K562 (cell line): ENCODE measurements around the gene INPP1. TPM values are rescaled to one million over a fixed set of nuclear protein-coding genes. Genes with fewer than 3 reads are reported as not detected.

ENCODE experiments used
- ATAC-seq: fragments of 200-7000 bp; cut with Tn5 transposase; 3 replicates; pipeline ENCODE4 v1.9.1; 2020; ENCODE audit warnings: moderate library complexity
- BruUV-seq: library from RNA; stranded (reverse); fragments of 400-500 nt; replicated peaks from 2 replicates; lab custom pipeline; 2021; lab: Mats Ljungman, UMichigan
- CTCF ChIA-PET: fragments of 300-600 bp; formaldehyde crosslinking; extraction: SDS; loops from one replicate; lab custom pipeline; 2021; ENCODE audit warnings: low intra/inter-chr PET ratio; lab: Yijun Ruan, JAX
- POLR2A ChIA-PET: fragments of 300-600, 350-650 bp; sonication (Branson Sonifier 250); formaldehyde crosslinking; extraction: SDS; loops from one replicate; lab custom pipeline; 2021; ENCODE audit warnings: antibody characterized with exemption, inconsistent platforms; lab: Yijun Ruan, JAX
- DNase-seq, 4 experiments: peaks; one replicate each; pipeline versions ENCODE4 v3.0.0 to v3.0.0-alpha.2; 2011 to 2018; ENCODE audit warnings: low spot score in 3 of 4, mixed read lengths in 3 of 4; ENCODE audit errors: extremely low read depth in 1 of 4
- FAIRE-seq: peaks from 2 replicates; lab custom pipeline; 2011; peaks lifted over from hg19 to GRCh38; lab: Jason Lieb, UNC
- H2AFZ ChIP-seq: 2 replicates; pipeline ENCODE4 v1.6.0; 2011; ENCODE audit warnings: low read depth, low read length, control low read depth, inconsistent platforms
- H3K27ac ChIP-seq: fragments of 200-600 bp; 3 replicates; pipeline ENCODE4 v1.8.0; 2011; ENCODE audit warnings: low read depth, mild to moderate bottlenecking, control low read depth, inconsistent platforms, low read length, moderate library complexity, mixed read lengths; ENCODE audit errors: extremely low read depth
- H3K27me3 ChIP-seq, 2 experiments: fragments of 300-600 bp in 1 of 2; 2 replicates in 1 of 2; 3 replicates in 1 of 2; pipeline versions ENCODE4 v1.6.0 to v1.8.0; 2011; ENCODE audit warnings: inconsistent platforms in 2 of 2, low read length in 2 of 2, mild to moderate bottlenecking in 1 of 2, mixed read lengths in 1 of 2, moderate library complexity in 1 of 2; ENCODE audit not compliant: control insufficient read depth in 2 of 2, insufficient read depth in 2 of 2
- H3K36me3 ChIP-seq: fragments of 300-600 bp; 3 replicates; pipeline ENCODE4 v1.8.0; 2011; ENCODE audit warnings: mild to moderate bottlenecking, low read length, inconsistent platforms; ENCODE audit not compliant: control insufficient read depth, insufficient read depth
- H3K4me1 ChIP-seq, 2 experiments: fragments of 200-600 bp in 1 of 2; replicated peaks in 1 of 2; 2 replicates in 1 of 2; 3 replicates in 1 of 2; pipeline versions ENCODE4 v1.5.1 to v1.8.0; 2011; ENCODE audit warnings: inconsistent platforms in 2 of 2, low read length in 2 of 2, mild to moderate bottlenecking in 1 of 2, mixed read lengths in 1 of 2, moderate library complexity in 1 of 2; ENCODE audit not compliant: control insufficient read depth in 2 of 2, insufficient read depth in 2 of 2
- H3K4me2 ChIP-seq: 2 replicates; pipeline ENCODE4 v1.6.1; 2011; ENCODE audit warnings: low read length, control low read depth, inconsistent platforms, mixed read lengths; ENCODE audit not compliant: insufficient read depth
- H3K4me3 ChIP-seq: fragments of 200-600 bp; sonication (generic), shearing (Covaris generic); 2 replicates; pipeline ENCODE4 v1.5.1; 2016; ENCODE audit warnings: control low read depth, inconsistent platforms
- H3K79me2 ChIP-seq: fragments of 200-600 bp; 3 replicates; pipeline ENCODE4 v1.8.0; 2011; ENCODE audit warnings: low read length, inconsistent platforms; ENCODE audit not compliant: control insufficient read depth, insufficient read depth
- H3K9ac ChIP-seq, 2 experiments: 2 replicates each; pipeline versions ENCODE4 v1.6.0 to v1.6.1; 2011; ENCODE audit warnings: low read depth in 2 of 2, low read length in 2 of 2, control low read depth in 1 of 2, inconsistent platforms in 1 of 2, mild to moderate bottlenecking in 1 of 2, mixed read lengths in 1 of 2; ENCODE audit not compliant: insufficient read depth in 1 of 2
- H3K9me1 ChIP-seq: one replicate; pipeline ENCODE4 v1.6.0; 2011; ENCODE audit warnings: inconsistent platforms, mild to moderate bottlenecking, low read length, moderate library complexity; ENCODE audit not compliant: control insufficient read depth, insufficient read depth
- H3K9me3 ChIP-seq: replicated peaks from 2 replicates; pipeline ENCODE4 v1.5.1; 2011; ENCODE audit warnings: low read depth, low read length, inconsistent platforms; ENCODE audit not compliant: control insufficient read depth, insufficient read depth
- H4K20me1 ChIP-seq: replicated peaks from 2 replicates; pipeline ENCODE4 v1.6.1; 2011; ENCODE audit warnings: low read length, inconsistent platforms, mixed read lengths; ENCODE audit not compliant: control insufficient read depth, insufficient read depth
- CXXC5 ChIP-seq: fragments of 250-450 bp; sonication (Bioruptor Pico); IDR thresholded peaks from 2 replicates; pipeline ENCODE4 v1.8.0; 2022; ENCODE audit warnings: inconsistent platforms, mild to moderate bottlenecking, moderate library complexity
- KDM2B ChIP-seq: fragments of 250-450 bp; sonication (Bioruptor Pico); IDR thresholded peaks from 2 replicates; pipeline ENCODE4 v1.8.0; 2021; ENCODE audit warnings: mild to moderate bottlenecking, moderate library complexity
- NR4A1 ChIP-seq, 2 experiments: fragments of 250-450 bp in 1 of 2; fragments of 450-650 bp in 1 of 2; sonication (Bioruptor Pico) in 1 of 2; IDR thresholded peaks; 2 replicates each; pipeline versions ENCODE4 v1.4.0 to v1.6.1; 2016 to 2020; ENCODE audit warnings: mild to moderate bottlenecking in 2 of 2, missing compliant biosample characterization in 1 of 2, missing genetic modification characterization in 1 of 2, moderate library complexity in 1 of 2
- SMAD4 ChIP-seq: fragments of 250-450 bp; sonication (Bioruptor Pico); conservative IDR thresholded peaks from 2 replicates; pipeline ENCODE4 v1.8.0; 2021; ENCODE audit warnings: inconsistent platforms, mild to moderate bottlenecking, moderate library complexity
- ZNF24 ChIP-seq: fragments of 450-650 bp; IDR thresholded peaks from 2 replicates; pipeline ENCODE4 v1.6.1; 2016
- WGBS: fragments of 100-300 bp; shearing (Covaris generic); methylation state at CpG from one replicate; pipeline ENCODE4 v1.1.6; 2016; ENCODE audit warnings: low coverage, mixed read lengths; ENCODE audit not compliant: insufficient coverage; ENCODE audit errors: missing lambda C conversion rate; 5-methylcytosine and 5-hydroxymethylcytosine counted together
- in situ Hi-C: fragments of 300-500 bp; cut with MboI; formaldehyde crosslinking; loops from 4 replicates; pipeline ENCODE4 v1.15.0; 2018; ENCODE audit warnings: inconsistent platforms, mixed read lengths
- intact Hi-C: fragments of 100-400 bp; cut with micrococcal nuclease; formaldehyde crosslinking; loops from 2 replicates; pipeline ENCODE4 v1.14.2; 2022
- polyA plus RNA-seq, 8 experiments: library from polyadenylated mRNA; depleted of rRNA in 4 of 8; stranded (reverse) in 5 of 8; unstranded in 3 of 8; fragments of >200 nt; fragmentation: Nextera tagmentation in 2 of 8; fragmentation: Illumina TruSeq in 1 of 8; extraction: Ambion mirVana in 2 of 8; extraction: Trizol in 1 of 8; gene quantifications; 2 replicates each; pipeline versions ENCODE4 v1.2.1 to v1.2.3, GENCODE V29; 2011 to 2014; ENCODE audit warnings: inconsistent platforms in 1 of 8, missing spikeins in 1 of 8
- total RNA-seq, 7 experiments: library from RNA; depleted of rRNA in 6 of 7; stranded (reverse); fragments of >200 nt in 6 of 7; fragmentation: Illumina TruSeq in 2 of 7; extraction: Trizol in 2 of 7; gene quantifications; 2 replicates each; pipeline versions ENCODE4 v1.2.1 to v1.2.3, GENCODE V29; 2011 to 2021; ENCODE audit warnings: low replicate concordance in 1 of 7
- TF ChIP-seq, protein P1 (sequence below): fragments of 150-350 bp; conservative IDR thresholded peaks from 2 replicates; pipeline ENCODE4 v1.6.1; 2014; ENCODE audit warnings: low read length
- TF ChIP-seq, protein P2 (sequence below): sonication (generic); formaldehyde crosslinking; IDR thresholded peaks from 2 replicates; pipeline ENCODE4 v1.8.1; 2023; ENCODE audit warnings: mild to moderate bottlenecking, missing genetic modification reagents

INPP1 gene
- total and polyA plus RNA-seq, 9 of the 15 experiments (the other 6 are each of a cell fraction or from before 2014, with no cell fraction given) = 3.7 to 11.8 (median 6.5) TPM

DNA sequence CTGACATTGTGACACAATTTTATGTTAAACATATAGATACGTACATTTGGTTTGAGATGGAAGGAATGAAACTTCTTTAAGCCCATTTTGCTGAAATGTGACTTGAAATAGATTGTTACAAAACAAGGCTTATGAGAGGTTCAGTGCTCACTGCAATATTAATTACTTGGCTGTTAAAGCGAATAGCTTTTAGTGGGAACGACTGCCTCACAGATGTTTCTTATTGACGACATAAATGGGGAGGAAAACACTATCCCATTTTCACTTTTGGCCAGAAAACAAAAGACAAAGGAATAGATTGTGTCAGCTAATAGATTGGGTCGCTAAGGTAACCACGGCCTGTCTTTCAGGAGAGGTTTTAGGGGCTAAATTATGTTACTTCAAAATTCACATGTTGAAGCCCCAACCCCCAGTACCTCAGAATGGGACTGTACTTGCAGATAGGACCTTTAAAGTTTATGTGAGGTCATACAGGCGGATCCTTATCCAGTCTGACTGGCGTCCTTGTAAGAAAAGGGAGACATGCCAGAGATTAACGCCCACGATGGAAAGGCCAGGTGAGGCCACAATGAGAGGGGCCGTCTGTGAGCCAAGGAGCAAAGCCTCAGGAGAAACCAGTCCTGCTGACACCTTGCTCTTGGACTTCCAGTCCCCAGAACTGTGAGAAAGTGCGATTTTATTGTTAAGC, 10.8 kb downstream of the INPP1 start (continued):
- TF ChIP-seq, protein P1, sequence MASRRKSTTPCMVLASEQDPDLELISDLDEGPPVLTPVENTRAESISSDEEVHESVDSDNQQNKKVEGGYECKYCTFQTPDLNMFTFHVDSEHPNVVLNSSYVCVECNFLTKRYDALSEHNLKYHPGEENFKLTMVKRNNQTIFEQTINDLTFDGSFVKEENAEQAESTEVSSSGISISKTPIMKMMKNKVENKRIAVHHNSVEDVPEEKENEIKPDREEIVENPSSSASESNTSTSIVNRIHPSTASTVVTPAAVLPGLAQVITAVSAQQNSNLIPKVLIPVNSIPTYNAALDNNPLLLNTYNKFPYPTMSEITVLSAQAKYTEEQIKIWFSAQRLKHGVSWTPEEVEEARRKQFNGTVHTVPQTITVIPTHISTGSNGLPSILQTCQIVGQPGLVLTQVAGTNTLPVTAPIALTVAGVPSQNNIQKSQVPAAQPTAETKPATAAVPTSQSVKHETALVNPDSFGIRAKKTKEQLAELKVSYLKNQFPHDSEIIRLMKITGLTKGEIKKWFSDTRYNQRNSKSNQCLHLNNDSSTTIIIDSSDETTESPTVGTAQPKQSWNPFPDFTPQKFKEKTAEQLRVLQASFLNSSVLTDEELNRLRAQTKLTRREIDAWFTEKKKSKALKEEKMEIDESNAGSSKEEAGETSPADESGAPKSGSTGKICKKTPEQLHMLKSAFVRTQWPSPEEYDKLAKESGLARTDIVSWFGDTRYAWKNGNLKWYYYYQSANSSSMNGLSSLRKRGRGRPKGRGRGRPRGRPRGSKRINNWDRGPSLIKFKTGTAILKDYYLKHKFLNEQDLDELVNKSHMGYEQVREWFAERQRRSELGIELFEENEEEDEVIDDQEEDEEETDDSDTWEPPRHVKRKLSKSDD = no peak

DNA sequence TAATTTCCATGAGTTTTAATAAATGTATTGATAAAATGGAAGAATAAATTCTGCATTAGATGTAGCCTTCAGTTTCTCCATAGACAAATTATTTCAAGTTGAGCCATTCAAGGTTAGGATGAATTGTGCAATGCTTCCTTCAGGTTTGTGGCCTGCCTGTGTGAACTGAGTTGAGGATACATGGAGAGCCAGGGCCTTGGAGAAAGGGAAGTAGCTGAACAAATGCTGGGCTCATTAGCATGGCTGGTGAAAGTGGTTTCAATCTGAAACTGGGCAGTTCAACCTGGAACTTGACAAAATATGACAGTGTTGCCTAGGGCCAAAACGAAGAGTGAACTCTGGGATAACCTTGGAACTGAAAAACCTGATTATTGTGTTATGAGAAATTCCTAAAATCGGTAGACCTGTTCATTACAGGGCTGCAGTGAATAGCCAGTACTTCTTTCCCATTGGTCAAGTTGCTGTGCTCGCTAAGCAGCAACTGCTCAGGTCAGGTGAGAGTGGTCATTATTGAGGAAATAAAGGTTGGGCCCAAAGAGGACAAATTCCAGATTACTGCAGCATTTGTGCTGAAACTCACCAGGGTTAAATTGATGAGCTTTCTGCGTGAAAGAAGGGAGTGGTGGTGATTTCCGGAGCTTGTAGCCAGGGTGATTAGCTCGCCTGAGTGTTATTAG, 12.7 kb downstream of the INPP1 start:
- BruUV-seq = no TSS peak
- Histone ChIP-seq H2AFZ (peak overlapping the region; percentile 81), H3K27me3 (no peaks in the 10 kb centered on the region), H3K27ac (peak overlapping the region; percentile 48; the same call in 2 of the 3 replicates), H3K9me3 (no peaks in the 10 kb centered on the region), H3K79me2 (no peaks in the 10 kb centered on the region), H3K4me3 (no peak overlapping the region), H3K9ac (peak overlapping the region; percentile 26 to 47; a peak in 2 of 4 replicates), H4K20me1 (no peaks in the 10 kb centered on the region), H3K4me2 (peak overlapping the region; percentile 62), H3K9me1 (no peaks in the 10 kb centered on the region), H3K4me1 (peaks cover 3 to 49% of the 10 kb centered on the region in 2 experiments; a peak in 4 of 5 replicates), H3K36me3 (no peaks in the 10 kb centered on the region)
- intact Hi-C loops (no loop called here), in situ Hi-C loops (no loop called here)
- 26% methylated on average over 6 of the region's 6 CpGs for WGBS
- DNase-seq = no peak
- CTCF ChIA-PET = no interaction called here
- peak; percentile 35 for FAIRE-seq
- ATAC-seq = no peak
- POLR2A ChIA-PET = interaction anchor here (0.6 to 1.1 kb wide), 4 partner anchors 11 to 40 kb away, joined by 3 to 4 read pairs (median 3); no protein-coding TSS in a partner anchor
- peak; percentile 24; the same call in 1 of the 2 replicates for TF ChIP-seq CXXC5 (CRISPR knock-in tag)
- TF ChIP-seq, protein P2, sequence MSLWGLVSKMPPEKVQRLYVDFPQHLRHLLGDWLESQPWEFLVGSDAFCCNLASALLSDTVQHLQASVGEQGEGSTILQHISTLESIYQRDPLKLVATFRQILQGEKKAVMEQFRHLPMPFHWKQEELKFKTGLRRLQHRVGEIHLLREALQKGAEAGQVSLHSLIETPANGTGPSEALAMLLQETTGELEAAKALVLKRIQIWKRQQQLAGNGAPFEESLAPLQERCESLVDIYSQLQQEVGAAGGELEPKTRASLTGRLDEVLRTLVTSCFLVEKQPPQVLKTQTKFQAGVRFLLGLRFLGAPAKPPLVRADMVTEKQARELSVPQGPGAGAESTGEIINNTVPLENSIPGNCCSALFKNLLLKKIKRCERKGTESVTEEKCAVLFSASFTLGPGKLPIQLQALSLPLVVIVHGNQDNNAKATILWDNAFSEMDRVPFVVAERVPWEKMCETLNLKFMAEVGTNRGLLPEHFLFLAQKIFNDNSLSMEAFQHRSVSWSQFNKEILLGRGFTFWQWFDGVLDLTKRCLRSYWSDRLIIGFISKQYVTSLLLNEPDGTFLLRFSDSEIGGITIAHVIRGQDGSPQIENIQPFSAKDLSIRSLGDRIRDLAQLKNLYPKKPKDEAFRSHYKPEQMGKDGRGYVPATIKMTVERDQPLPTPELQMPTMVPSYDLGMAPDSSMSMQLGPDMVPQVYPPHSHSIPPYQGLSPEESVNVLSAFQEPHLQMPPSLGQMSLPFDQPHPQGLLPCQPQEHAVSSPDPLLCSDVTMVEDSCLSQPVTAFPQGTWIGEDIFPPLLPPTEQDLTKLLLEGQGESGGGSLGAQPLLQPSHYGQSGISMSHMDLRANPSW (CRISPR knock-in tag) = no peak
- TF ChIP-seq ZNF24 = peak; percentile 17; the same call in 1 of the 2 replicates
- TF ChIP-seq NR4A1 (CRISPR knock-in tag; IDR thresholded peaks at IDR 0.05) = no peak
- TF ChIP-seq NR4A1 (tag; IDR thresholded peaks at IDR 0.05) = 0 out of 2 replicates have a peak, but pooled peaks have one; percentile 42
- peak; percentile 31; the same call in 1 of the 2 replicates for TF ChIP-seq SMAD4 (CRISPR knock-in tag)
- TF ChIP-seq KDM2B = no peak
